ENCODE results near the gene JPH2.

JPH2 gene

GRCh38 chr20:44125332-44126127 is 61.5 kb downstream of the JPH2 start:
- no peak for DNase-seq (ENCODE audit: low read depth in 2 of 2)

- no peak for DNase-seq (ENCODE audit: low read depth in 2 of 2)
These were observed 63.0 kb downstream of the JPH2 start for GRCh38 chr20:44123874-44124535.

- DNase-seq (ENCODE audit: low read depth in 2 of 2): no peak
These were observed 63.7 kb downstream of the JPH2 start for GRCh38 chr20:44123251-44123650.

- DNase-seq (ENCODE audit: low read depth in 2 of 2): no peak
These were observed 66.1 kb downstream of the JPH2 start for GRCh38 chr20:44120676-44121425.

GRCh38 chr20:44118185-44119033 is 68.6 kb downstream of the JPH2 start:
- no peak for DNase-seq (ENCODE audit: low read depth in 2 of 2)

- no peak for DNase-seq (ENCODE audit: low read depth in 2 of 2)
These were observed 69.4 kb downstream of the JPH2 start for GRCh38 chr20:44117296-44118184.

- DNase-seq (ENCODE audit: low read depth in 2 of 2): no peak
These were observed 71.0 kb downstream of the JPH2 start for GRCh38 chr20:44115762-44116644.

- no peak for DNase-seq (ENCODE audit: low read depth in 2 of 2)
These were observed 71.8 kb downstream of the JPH2 start for GRCh38 chr20:44115181-44115580.

GRCh38 chr20:44113618-44114376 is 73.2 kb downstream of the JPH2 start:
- no peak for DNase-seq (ENCODE audit: low read depth in 2 of 2)

GRCh38 chr20:44112889-44113617 is 73.9 kb downstream of the JPH2 start:
- DNase-seq (ENCODE audit: low read depth in 2 of 2): no peak

- DNase-seq (ENCODE audit: low read depth in 2 of 2): no peak
These were observed 74.5 kb downstream of the JPH2 start for GRCh38 chr20:44112456-44112855.

GRCh38 chr20:44111712-44112335 is 75.2 kb downstream of the JPH2 start:
- DNase-seq (ENCODE audit: low read depth in 2 of 2): no peak

GRCh38 chr20:44110816-44111568 is 76.0 kb downstream of the JPH2 start:
- DNase-seq (ENCODE audit: low read depth in 2 of 2): no peak

GRCh38 chr20:44109951-44110361 is 77.0 kb downstream of the JPH2 start:
- DNase-seq (ENCODE audit: low read depth in 2 of 2): no peak

- DNase-seq (ENCODE audit: low read depth in 2 of 2): no peak
These were observed 80.4 kb downstream of the JPH2 start for GRCh38 chr20:44106615-44107014.

- no peak for DNase-seq (ENCODE audit: low read depth in 2 of 2)
These were observed 82.0 kb downstream of the JPH2 start for GRCh38 chr20:44104798-44105517.
